ENCODE results near the gene RBL2.

GRCh38 chr16:53503991-53504663 is 69.9 kb downstream of the RBL2 start:
- TF ChIP-seq CTCF (optimal IDR thresholded peaks at IDR 0.05 in 1 of 3, IDR thresholded peaks at IDR 0.05 in 1 of 3, conservative IDR thresholded peaks at IDR 0.05 in 1 of 3; ENCODE audit: extremely low read depth in 1 of 3, insufficient read depth in 2 of 3, low read length in 3 of 3) (peak in 1 of 3 experiments; percentile 18), EZH2 (IDR thresholded peaks at IDR 0.05; ENCODE audit: low read length) (no peak)
